ENCODE measurements around the gene TAF1B. TPM values are rescaled to one million over a fixed set of nuclear protein-coding genes. Genes with fewer than 3 reads are reported as not detected.

Gene TAF1B
- total RNA-seq, 1 experiment from 2014 or later: 29.9 TPM

- Histone ChIP-seq H4K91ac (ENCODE audit: insufficient read length, low read depth, low read length) (no peak overlapping the region), H3K4me1 (ENCODE audit: insufficient read depth, low read length) (no peaks in the 10 kb centered on the region), H3K4me2 (ENCODE audit: insufficient read depth, insufficient read length, low read length) (no peak overlapping the region), H3K27me3 (ENCODE audit: insufficient read depth, low read length) (no peaks in the 10 kb centered on the region), H3K23me2 (ENCODE audit: insufficient read length, low read depth, low read length, poor library complexity, severe bottlenecking) (no peaks in the 10 kb centered on the region), H2BK5ac (ENCODE audit: insufficient read length, low read length) (no peak overlapping the region), H3K79me2 (ENCODE audit: insufficient read depth, low read length) (no peaks in the 10 kb centered on the region), H2AK5ac (ENCODE audit: insufficient read length, low read length) (no peak overlapping the region), H3K4ac (ENCODE audit: low read depth, low read length) (no peak overlapping the region), H3K9me3 (ENCODE audit: control insufficient read depth, low read depth, low read length) (no peaks in the 10 kb centered on the region), H4K8ac (replicated peaks; ENCODE audit: insufficient read length, low read depth, low read length) (no peak overlapping the region), H3K79me1 (ENCODE audit: insufficient read depth, low read depth, low read length, poor library complexity, severe bottlenecking) (no peaks in the 10 kb centered on the region), H3T11ph (ENCODE audit: low read length) (no peak overlapping the region), H2BK15ac (ENCODE audit: low read depth, low read length) (no peak overlapping the region), H3K14ac (ENCODE audit: insufficient read depth, low read length) (no peak overlapping the region), H2AFZ (ENCODE audit: low read length) (no peak overlapping the region), H3K9ac (ENCODE audit: extremely low read depth, insufficient read length, low read length) (no peak overlapping the region), H2BK12ac (ENCODE audit: insufficient read length, low read depth, low read length) (no peak overlapping the region), H3K56ac (ENCODE audit: insufficient read length, low read depth, low read length) (no peak overlapping the region), H3K18ac (ENCODE audit: insufficient read length, low read depth, low read length) (no peak overlapping the region), H3K23ac (ENCODE audit: insufficient read length, low read depth, low read length) (no peak overlapping the region), H2BK20ac (ENCODE audit: low read depth, low read length, poor library complexity, severe bottlenecking) (no peak overlapping the region), H4K20me1 (ENCODE audit: control insufficient read depth, insufficient read depth, insufficient read length) (no peaks in the 10 kb centered on the region), H3K27ac (ENCODE audit: insufficient read length, low read depth, low read length) (no peak overlapping the region), H2BK120ac (ENCODE audit: low read depth, low read length, poor library complexity, severe bottlenecking) (no peak overlapping the region), H4K5ac (ENCODE audit: insufficient read length, low read depth, low read length) (no peak overlapping the region)
- no peaks in the 10 kb centered on the region for H3K27me3 Mint-ChIP-seq (ENCODE audit: low read depth)
- TF ChIP-seq CTCF (conservative IDR thresholded peaks at IDR 0.05): no peak
- H3K4me1 Mint-ChIP-seq: no peaks in the 10 kb centered on the region
- peak overlapping the region in 2 of 3 experiments; percentile 33 to 90; a peak in 3 of 7 replicates for H3K27ac Mint-ChIP-seq
- no CpG with 5 or more reads among the region's 7 CpGs for WGBS (ENCODE audit: extremely low coverage, insufficient read length, low lambda C conversion rate)
- no peak for DNase-seq
- H3K36me3 Mint-ChIP-seq (ENCODE audit: insufficient read depth in 1 of 3, low read depth in 3 of 3): peaks cover 0 to 13% (median 7%) of the 10 kb centered on the region in 3 experiments; a peak in 2 of 7 replicates
- H3K4me3 Mint-ChIP-seq: no peak overlapping the region
- no peaks in the 10 kb centered on the region for H3K9me3 Mint-ChIP-seq
Observed at GRCh38 chr2:9907402-9907801, 64.1 kb downstream of the TAF1B start.
